ENCODE data around the gene CDK5RAP2. TPM values are rescaled to one million over a fixed set of nuclear protein-coding genes. Genes with fewer than 3 reads are reported as not detected.
"Not testable (repeated sequence)": the region's sequence is repeated elsewhere in the genome, so short reads cannot be mapped to it uniquely, and the experiment has no call there.

CDK5RAP2 gene
- total and polyA plus RNA-seq, 10 of the 15 experiments (the other 5 are each of a cell fraction or from before 2014, with no cell fraction given): 16.2 to 53.5 (median 34.5) TPM

DNA sequence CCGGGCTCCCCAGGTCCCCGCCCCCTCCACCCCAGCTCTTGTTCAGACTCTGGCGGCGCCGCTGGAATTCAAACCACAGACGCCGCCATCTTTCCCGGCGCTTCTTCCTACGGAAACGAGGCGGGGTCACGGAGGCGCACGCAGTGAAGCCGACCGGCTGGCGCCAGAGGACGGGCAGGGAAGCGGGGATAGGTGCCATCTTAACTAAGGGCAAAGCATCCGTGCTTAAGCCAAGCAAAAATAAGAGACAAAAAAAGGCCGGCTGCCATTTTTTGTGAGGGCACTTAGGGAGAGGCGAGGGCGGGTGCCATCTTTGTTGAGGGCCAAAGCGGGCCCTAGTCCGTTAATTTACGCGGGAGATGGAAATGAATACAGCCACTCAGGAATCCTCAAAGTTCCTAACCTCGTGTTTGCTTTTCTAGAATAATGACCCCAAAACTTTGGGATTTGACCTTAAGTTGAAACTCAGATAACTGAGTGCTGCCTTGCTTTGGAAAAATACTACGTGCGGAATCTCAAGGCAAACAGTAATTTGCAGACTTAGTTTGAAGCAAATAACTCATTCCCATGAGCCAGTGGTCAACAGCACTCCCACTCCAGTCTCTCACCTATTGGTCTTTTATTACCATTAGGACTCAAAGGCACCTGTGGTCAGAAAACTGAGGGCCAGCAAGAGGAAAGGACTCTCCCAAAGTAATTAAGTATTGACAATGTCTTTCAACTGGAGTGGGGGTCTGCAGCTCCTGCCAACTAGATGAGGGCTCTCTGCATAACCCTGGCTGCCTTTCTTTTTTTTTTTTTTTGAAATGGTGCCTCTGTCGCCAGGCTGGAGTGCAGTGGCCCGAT is at the start of gene CDK5RAP2 (continued):
- TF ChIP-seq, protein P1, sequence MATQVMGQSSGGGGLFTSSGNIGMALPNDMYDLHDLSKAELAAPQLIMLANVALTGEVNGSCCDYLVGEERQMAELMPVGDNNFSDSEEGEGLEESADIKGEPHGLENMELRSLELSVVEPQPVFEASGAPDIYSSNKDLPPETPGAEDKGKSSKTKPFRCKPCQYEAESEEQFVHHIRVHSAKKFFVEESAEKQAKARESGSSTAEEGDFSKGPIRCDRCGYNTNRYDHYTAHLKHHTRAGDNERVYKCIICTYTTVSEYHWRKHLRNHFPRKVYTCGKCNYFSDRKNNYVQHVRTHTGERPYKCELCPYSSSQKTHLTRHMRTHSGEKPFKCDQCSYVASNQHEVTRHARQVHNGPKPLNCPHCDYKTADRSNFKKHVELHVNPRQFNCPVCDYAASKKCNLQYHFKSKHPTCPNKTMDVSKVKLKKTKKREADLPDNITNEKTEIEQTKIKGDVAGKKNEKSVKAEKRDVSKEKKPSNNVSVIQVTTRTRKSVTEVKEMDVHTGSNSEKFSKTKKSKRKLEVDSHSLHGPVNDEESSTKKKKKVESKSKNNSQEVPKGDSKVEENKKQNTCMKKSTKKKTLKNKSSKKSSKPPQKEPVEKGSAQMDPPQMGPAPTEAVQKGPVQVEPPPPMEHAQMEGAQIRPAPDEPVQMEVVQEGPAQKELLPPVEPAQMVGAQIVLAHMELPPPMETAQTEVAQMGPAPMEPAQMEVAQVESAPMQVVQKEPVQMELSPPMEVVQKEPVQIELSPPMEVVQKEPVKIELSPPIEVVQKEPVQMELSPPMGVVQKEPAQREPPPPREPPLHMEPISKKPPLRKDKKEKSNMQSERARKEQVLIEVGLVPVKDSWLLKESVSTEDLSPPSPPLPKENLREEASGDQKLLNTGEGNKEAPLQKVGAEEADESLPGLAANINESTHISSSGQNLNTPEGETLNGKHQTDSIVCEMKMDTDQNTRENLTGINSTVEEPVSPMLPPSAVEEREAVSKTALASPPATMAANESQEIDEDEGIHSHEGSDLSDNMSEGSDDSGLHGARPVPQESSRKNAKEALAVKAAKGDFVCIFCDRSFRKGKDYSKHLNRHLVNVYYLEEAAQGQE (IDR thresholded peaks at IDR 0.05; ENCODE audit: low read depth, low read length): no peak
- no peak for TF ChIP-seq GATAD2B (conservative IDR thresholded peaks at IDR 0.05; ENCODE audit: low read depth)
- peak; percentile 59 for TF ChIP-seq SP1 (IDR thresholded peaks at IDR 0.05; ENCODE audit: low read depth, low read length)
- no peak for TF ChIP-seq DPF2 (IDR thresholded peaks at IDR 0.05)
- TF ChIP-seq TCF7 (IDR thresholded peaks at IDR 0.05; ENCODE audit: borderline replicate concordance): no peak; the same call in 1 of the 2 replicates
- TF ChIP-seq ETV6 (conservative IDR thresholded peaks at IDR 0.05 in 1 of 2, IDR thresholded peaks at IDR 0.05 in 1 of 2; ENCODE audit: borderline replicate concordance in 1 of 2, low read depth in 1 of 2): no peak
- TF ChIP-seq RCOR1 (conservative IDR thresholded peaks at IDR 0.05; ENCODE audit: low read depth, low read length): peak; percentile 93; the same call in 1 of the 2 replicates
- no peak for TF ChIP-seq ZNF217 (IDR thresholded peaks at IDR 0.05)
- no peak for TF ChIP-seq BCL11A (IDR thresholded peaks at IDR 0.05; ENCODE audit: low read depth, low read length)
- no peak for TF ChIP-seq ZNF24 (IDR thresholded peaks at IDR 0.05)
- peak; percentile 42; the same call in 1 of the 2 replicates for TF ChIP-seq EED (IDR thresholded peaks at IDR 0.05; ENCODE audit: low read depth)
- TF ChIP-seq PAX5 (IDR thresholded peaks at IDR 0.05; ENCODE audit: borderline replicate concordance, low read depth, low read length): peak; percentile 51; the same call in 1 of the 2 replicates

DNA sequence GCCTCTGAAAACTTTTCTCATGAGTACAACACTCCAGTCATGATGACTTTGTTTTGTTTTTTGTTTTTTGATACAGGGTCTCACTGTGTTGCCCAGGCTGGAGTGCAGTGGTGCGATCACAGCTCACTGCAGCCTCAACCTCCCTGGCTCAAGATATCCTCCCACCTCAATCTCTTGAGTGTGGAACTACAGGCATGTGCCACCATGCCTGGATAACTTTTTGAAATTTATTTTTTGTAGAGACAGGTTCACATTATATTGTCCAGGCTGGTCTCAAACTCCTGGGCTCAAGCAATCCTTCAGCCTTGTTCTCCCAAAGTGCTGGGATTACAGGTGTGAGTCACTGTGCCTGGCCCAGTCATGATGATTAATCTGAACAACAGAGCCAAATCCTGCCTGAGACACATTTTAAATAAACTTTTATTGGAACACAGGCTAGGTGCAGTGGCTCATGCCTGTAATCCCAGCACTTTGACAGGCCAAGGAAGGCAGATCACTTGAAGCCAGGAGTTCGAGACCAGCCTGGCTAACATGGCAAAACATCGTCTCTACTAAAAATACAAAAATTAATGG is 49.0 kb upstream of the CDK5RAP2 start:
- H3K27me3 ChIP-seq (replicated peaks in 1 of 2; ENCODE audit: control insufficient read depth in 2 of 2, insufficient read depth in 2 of 2, low read length in 1 of 2); SMC1A ChIA-PET (ENCODE audit: uncharacterized antibody, unreplicated experiment); H3K4me1 ChIP-seq (ENCODE audit: control insufficient read depth, insufficient read depth, low read length); H3K9me3 ChIP-seq (replicated peaks; ENCODE audit: control insufficient read depth, insufficient read depth, low read length); FAIRE-seq; intact Hi-C loops (cut with micrococcal nuclease; ENCODE audit: unreplicated experiment); DNase-seq (ENCODE audit: low read depth, low spot score); H3K79me2 ChIP-seq (ENCODE audit: control insufficient read depth, insufficient read depth, low read length); H3K4me2 ChIP-seq (ENCODE audit: control insufficient read depth, insufficient read depth); POLR2A ChIA-PET; in situ Hi-C loops (cut with MboI); RAD21 ChIA-PET (ENCODE audit: unreplicated experiment); CTCF ChIA-PET; H4K20me1 ChIP-seq (ENCODE audit: control insufficient read depth, insufficient read depth); H3K27ac ChIP-seq (ENCODE audit: control insufficient read depth, insufficient read depth); H3K9ac ChIP-seq (ENCODE audit: control insufficient read depth, insufficient read depth, low read length); H3K36me3 ChIP-seq (ENCODE audit: control insufficient read depth in 2 of 2, insufficient read depth in 2 of 2, low read length in 1 of 2); H2AFZ ChIP-seq (ENCODE audit: control insufficient read depth, low read depth, low read length); ATAC-seq; BruUV-seq (replicated peaks); H3K4me3 ChIP-seq: not testable (repeated sequence)
- WGBS (ENCODE audit: insufficient coverage, insufficient replicate concordance, low lambda C conversion rate, missing lambda C conversion rate): 100% methylated on average over 3 of the region's 3 CpGs
